Gastroesophageal sphincter (tissue), 3 donors: ENCODE results near the gene FAM240A.

ENCODE experiments used
- CTCF ChIP-seq, 4 experiments: fragments of 200-600 bp in 2 of 4; fragments of 450-650 bp in 2 of 4; sonication (generic) in 1 of 4; IDR thresholded peaks; one replicate each; pipeline ENCODE4 v1.5.1; 2017 to 2019; ENCODE audit warnings: antibody characterized with exemption in 4 of 4, mild to moderate bottlenecking in 2 of 4, moderate library complexity in 2 of 4
- EP300 ChIP-seq: sonication (generic); formaldehyde crosslinking; IDR thresholded peaks from one replicate; pipeline ENCODE4 v1.6.1; 2017; ENCODE audit warnings: antibody characterized with exemption, mild to moderate bottlenecking
- POLR2A ChIP-seq, 2 donors: fragments of 450-650 bp; IDR thresholded peaks; one replicate each; pipeline ENCODE4 v1.6.1; 2017; ENCODE audit warnings: antibody characterized with exemption in 2 of 2, mild to moderate bottlenecking in 2 of 2, moderate library complexity in 1 of 2
- POLR2AphosphoS5 ChIP-seq: sonication (generic); formaldehyde crosslinking; IDR thresholded peaks from one replicate; pipeline ENCODE4 v1.6.1; 2017; ENCODE audit warnings: antibody characterized with exemption

DNA sequence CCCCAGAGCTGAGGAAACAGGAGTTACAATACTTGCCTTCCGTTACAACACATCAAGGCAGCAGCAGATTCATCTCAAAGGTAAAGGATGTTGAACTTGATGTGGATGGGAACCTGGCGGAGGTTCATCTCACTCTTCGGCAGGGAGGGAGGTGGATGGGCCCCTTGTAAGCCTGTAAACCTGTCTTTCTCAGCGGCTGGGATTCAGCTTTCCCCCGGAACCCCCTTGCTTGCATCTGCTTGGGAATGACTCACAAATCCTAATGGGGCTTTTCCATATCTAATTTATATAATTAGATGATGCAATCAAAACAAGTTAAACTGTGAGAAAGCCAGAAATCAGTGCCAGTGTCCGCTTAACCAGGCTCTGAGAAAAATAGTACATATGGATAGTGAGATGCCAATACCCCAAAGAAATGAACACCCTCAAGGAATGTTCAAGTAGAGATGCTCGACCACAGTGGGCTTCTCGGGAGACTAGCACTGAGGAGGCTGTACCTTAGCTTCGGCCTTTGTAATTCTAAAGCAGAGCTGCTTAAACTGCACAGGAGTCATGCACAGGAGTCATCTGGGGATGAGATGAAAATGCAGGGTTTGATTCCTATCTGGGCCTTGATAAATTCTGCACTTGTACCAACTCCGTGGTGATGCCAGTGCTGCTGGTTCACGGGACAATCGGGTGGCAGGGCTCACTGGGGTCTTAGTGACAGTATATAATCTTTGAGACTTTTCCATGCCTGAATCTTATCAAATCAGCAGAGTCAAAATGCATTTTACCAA is 2.2 kb upstream of the FAM240A start:
- TF ChIP-seq CTCF (IDR thresholded peaks at IDR 0.05) = no peak
- no peak for TF ChIP-seq POLR2A (IDR thresholded peaks at IDR 0.05)
- TF ChIP-seq POLR2AphosphoS5 = no peak
- TF ChIP-seq EP300 = no peak
